DOHH2 (cell line): ENCODE measurements around the gene SLC12A8.

Experiments used
- H3F3A ChIP-seq: fragments of 200-600 bp; sonication (generic), shearing (Covaris generic); 2 replicates; pipeline ENCODE4 v1.6.0; 2016; ENCODE audit warnings: antibody characterized with exemption, mild to moderate bottlenecking; ENCODE audit not compliant: control insufficient read depth, insufficient read depth
- H3K27ac ChIP-seq: fragments of 200-600 bp; sonication (generic); 2 replicates; pipeline ENCODE4 v1.5.1; 2014; ENCODE audit warnings: low read depth, mild to moderate bottlenecking, low read length, moderate library complexity
- H3K27me3 ChIP-seq: fragments of 200-600 bp; sonication (generic); 2 replicates; pipeline ENCODE4 v1.6.1; 2014; ENCODE audit warnings: mild to moderate bottlenecking, low read length, mixed read lengths; ENCODE audit not compliant: control insufficient read depth
- H3K36me3 ChIP-seq: fragments of 200-600 bp; sonication (generic); 2 replicates; pipeline ENCODE4 v1.6.1; 2014; ENCODE audit warnings: mild to moderate bottlenecking, low read length, moderate library complexity, mixed read lengths; ENCODE audit not compliant: control insufficient read depth
- H3K4me1 ChIP-seq: fragments of 200-600 bp; sonication (generic); 2 replicates; pipeline ENCODE4 v1.6.1; 2014; ENCODE audit warnings: mild to moderate bottlenecking, low read length, mixed read lengths; ENCODE audit not compliant: control insufficient read depth
- H3K4me2 ChIP-seq: fragments of 200-600 bp; sonication (generic); 2 replicates; pipeline ENCODE4 v1.6.0; 2014; ENCODE audit warnings: mild to moderate bottlenecking, low read length, moderate library complexity
- H3K4me3 ChIP-seq: fragments of 200-600 bp; sonication (generic); 2 replicates; pipeline ENCODE4 v1.5.1; 2014; ENCODE audit warnings: mild to moderate bottlenecking, low read length, mixed read lengths
- H3K79me2 ChIP-seq: fragments of 200-600 bp; sonication (generic); 2 replicates; pipeline ENCODE4 v1.6.1; 2014; ENCODE audit warnings: mild to moderate bottlenecking, low read length, mixed read lengths; ENCODE audit not compliant: control insufficient read depth
- H3K9me2 ChIP-seq: fragments of 200-600 bp; sonication (generic); replicated peaks from 2 replicates; pipeline ENCODE4 v1.6.1; 2014; ENCODE audit warnings: mild to moderate bottlenecking, low read length, mixed read lengths; ENCODE audit not compliant: control insufficient read depth
- H3K9me3 ChIP-seq: fragments of 200-600 bp; sonication (generic); 2 replicates; pipeline ENCODE4 v1.6.1; 2014; ENCODE audit warnings: antibody characterized with exemption, low read length, mixed read lengths; ENCODE audit not compliant: control insufficient read depth, insufficient read depth
- H4K20me1 ChIP-seq: fragments of 200-600 bp; sonication (generic); 2 replicates; pipeline ENCODE4 v1.6.0; 2014; ENCODE audit warnings: low read depth, mild to moderate bottlenecking, antibody characterized with exemption, low read length, moderate library complexity; ENCODE audit not compliant: control insufficient read depth, insufficient read depth
- CTCF ChIP-seq: fragments of 200-600 bp; sonication (generic); IDR thresholded peaks from one replicate; pipeline ENCODE4 v1.5.1; 2014; ENCODE audit warnings: antibody characterized with exemption, mild to moderate bottlenecking, low read depth, low read length; ENCODE audit not compliant: poor library complexity, severe bottlenecking
- EZH2phosphoT487 ChIP-seq: fragments of 200-600 bp; sonication (generic); IDR thresholded peaks from 2 replicates; pipeline ENCODE4 v1.6.1; 2017; ENCODE audit warnings: borderline replicate concordance, mild to moderate bottlenecking, antibody characterized with exemption, low read length, moderate library complexity, mixed read lengths

The SLC12A8 gene

GRCh38 chr3:125050488-125051090, 162.0 kb downstream of the SLC12A8 start:
- no peaks in the 10 kb centered on the region for H4K20me1 ChIP-seq
- H3K4me3 ChIP-seq = no peak overlapping the region
- H3F3A ChIP-seq = no peaks in the 10 kb centered on the region
- H3K9me2 ChIP-seq = no peaks in the 10 kb centered on the region
- no peak overlapping the region for H3K27ac ChIP-seq
- H3K79me2 ChIP-seq = no peaks in the 10 kb centered on the region
- no peak overlapping the region for H3K4me2 ChIP-seq
- no peaks in the 10 kb centered on the region for H3K9me3 ChIP-seq
- peaks cover 53% of the 10 kb centered on the region for H3K27me3 ChIP-seq
- no peaks in the 10 kb centered on the region for H3K36me3 ChIP-seq
- no peak for TF ChIP-seq CTCF
- TF ChIP-seq EZH2phosphoT487 = no peak
- H3K4me1 ChIP-seq = peaks cover 8% of the 10 kb centered on the region; the same call in 1 of the 2 replicates

- no peak overlapping the region for H3K4me2 ChIP-seq
- H3K27me3 ChIP-seq = peaks cover 32% of the 10 kb centered on the region
- no peaks in the 10 kb centered on the region for H3F3A ChIP-seq
- H3K9me3 ChIP-seq = no peaks in the 10 kb centered on the region
- no peaks in the 10 kb centered on the region for H4K20me1 ChIP-seq
- H3K36me3 ChIP-seq = no peaks in the 10 kb centered on the region
- H3K4me3 ChIP-seq = no peak overlapping the region
- no peaks in the 10 kb centered on the region for H3K4me1 ChIP-seq
- no peaks in the 10 kb centered on the region for H3K9me2 ChIP-seq
- no peak overlapping the region for H3K27ac ChIP-seq
- no peaks in the 10 kb centered on the region for H3K79me2 ChIP-seq
- TF ChIP-seq CTCF = no peak
- TF ChIP-seq EZH2phosphoT487 = no peak
Measured at GRCh38 chr3:125048282-125048681, 164.3 kb downstream of the SLC12A8 start.

DNA sequence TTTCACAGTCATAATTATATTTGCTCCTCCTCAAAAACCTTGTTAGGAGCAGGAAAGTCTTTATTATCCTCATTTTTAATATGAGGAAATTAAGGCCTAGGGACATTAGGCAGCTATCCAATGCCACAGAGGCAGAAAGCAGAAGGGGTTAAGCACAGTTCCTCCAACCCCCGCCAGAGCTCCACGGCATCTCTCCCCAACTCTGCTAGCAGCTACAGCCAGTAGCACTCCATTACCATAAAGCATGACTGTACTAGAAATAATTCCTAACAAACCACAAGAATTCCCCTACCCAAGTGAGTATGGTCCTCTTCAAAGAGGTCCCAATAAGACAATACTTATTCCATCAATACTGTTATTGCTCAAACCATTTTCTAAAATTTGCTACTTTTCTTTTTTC, 166.6 kb downstream of the SLC12A8 start:
- no peak overlapping the region for H3K27ac ChIP-seq
- no peaks in the 10 kb centered on the region for H3K4me1 ChIP-seq
- TF ChIP-seq CTCF (no peak), EZH2phosphoT487 (no peak)
- no peaks in the 10 kb centered on the region for H3K9me2 ChIP-seq
- no peaks in the 10 kb centered on the region for H4K20me1 ChIP-seq
- no peak overlapping the region for H3K4me2 ChIP-seq
- peaks cover 9% of the 10 kb centered on the region for H3K27me3 ChIP-seq
- H3F3A ChIP-seq = no peaks in the 10 kb centered on the region
- no peaks in the 10 kb centered on the region for H3K36me3 ChIP-seq
- H3K9me3 ChIP-seq = no peaks in the 10 kb centered on the region
- no peak overlapping the region for H3K4me3 ChIP-seq
- no peaks in the 10 kb centered on the region for H3K79me2 ChIP-seq
